H7 (cell line): ENCODE measurements around the gene TRIM32. TPM values are rescaled to one million over a fixed set of nuclear protein-coding genes. Genes with fewer than 3 reads are reported as not detected.

Source experiments
- DNase-seq: peaks from one replicate; pipeline ENCODE4 v3.0.0; 2012
- H3K27me3 ChIP-seq: 2 replicates; pipeline ENCODE4 v1.6.0; 2011; ENCODE audit warnings: mild to moderate bottlenecking, low read length; ENCODE audit not compliant: control insufficient read depth, insufficient read depth
- H3K36me3 ChIP-seq: replicated peaks from 2 replicates; pipeline ENCODE4 v1.5.1; 2011; ENCODE audit warnings: low read length; ENCODE audit not compliant: control insufficient read depth, insufficient read depth
- H3K4me3 ChIP-seq: 2 replicates; pipeline ENCODE4 v1.5.1; 2011; ENCODE audit warnings: low read depth, mild to moderate bottlenecking, control low read depth, low read length, moderate library complexity; ENCODE audit not compliant: insufficient read depth
- total RNA-seq: library from RNA; depleted of rRNA; stranded (reverse); fragments of >200 nt; shearing (Covaris generic); gene quantifications from 2 replicates; pipeline ENCODE4 v1.2.3, GENCODE V29; 2014; rRNA removed

Gene TRIM32, protein sequence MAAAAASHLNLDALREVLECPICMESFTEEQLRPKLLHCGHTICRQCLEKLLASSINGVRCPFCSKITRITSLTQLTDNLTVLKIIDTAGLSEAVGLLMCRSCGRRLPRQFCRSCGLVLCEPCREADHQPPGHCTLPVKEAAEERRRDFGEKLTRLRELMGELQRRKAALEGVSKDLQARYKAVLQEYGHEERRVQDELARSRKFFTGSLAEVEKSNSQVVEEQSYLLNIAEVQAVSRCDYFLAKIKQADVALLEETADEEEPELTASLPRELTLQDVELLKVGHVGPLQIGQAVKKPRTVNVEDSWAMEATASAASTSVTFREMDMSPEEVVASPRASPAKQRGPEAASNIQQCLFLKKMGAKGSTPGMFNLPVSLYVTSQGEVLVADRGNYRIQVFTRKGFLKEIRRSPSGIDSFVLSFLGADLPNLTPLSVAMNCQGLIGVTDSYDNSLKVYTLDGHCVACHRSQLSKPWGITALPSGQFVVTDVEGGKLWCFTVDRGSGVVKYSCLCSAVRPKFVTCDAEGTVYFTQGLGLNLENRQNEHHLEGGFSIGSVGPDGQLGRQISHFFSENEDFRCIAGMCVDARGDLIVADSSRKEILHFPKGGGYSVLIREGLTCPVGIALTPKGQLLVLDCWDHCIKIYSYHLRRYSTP
- total RNA-seq = 13.6 and 15.8 TPM in 2 replicates

DNA sequence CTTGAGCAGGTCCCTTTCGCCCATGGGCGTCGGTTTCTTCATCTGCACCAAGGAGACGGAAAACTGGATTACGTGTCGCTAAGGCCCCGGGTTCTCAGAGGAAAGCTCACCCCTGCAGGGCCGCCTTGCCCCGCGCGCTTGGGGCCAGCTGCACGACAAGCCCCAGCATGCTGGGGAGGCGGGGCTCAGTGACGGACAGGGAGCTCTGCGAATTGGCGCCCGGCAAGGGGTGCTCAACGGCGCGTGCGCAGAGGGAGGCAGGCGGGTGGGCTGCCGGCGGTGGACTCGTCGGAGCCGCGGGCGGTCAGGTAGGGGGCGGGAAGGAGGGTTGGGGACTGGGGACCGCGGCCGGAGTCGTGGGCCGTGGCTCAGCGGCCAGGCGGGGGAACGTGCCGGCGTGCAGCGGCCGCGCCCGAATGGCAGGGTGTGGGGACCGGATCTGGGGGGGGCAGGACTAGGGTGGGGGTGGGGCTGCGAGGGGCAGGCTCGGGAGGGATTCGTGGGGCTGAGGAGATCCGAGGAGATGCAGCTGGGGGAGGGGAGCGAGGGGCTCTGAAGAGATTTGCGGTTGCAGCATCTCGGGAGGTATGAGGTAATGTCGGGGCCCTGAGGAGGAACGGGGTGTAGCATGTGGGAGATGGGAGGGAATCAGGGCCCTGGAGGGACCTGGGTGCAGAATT is at the start of gene TRIM32:
Gene TRIM32, plus strand, starts transcription at position 232 of the 680 bp plus-strand sequence. CDS start 10,438 bp downstream, outside the sequence.
- peak; percentile 97 for DNase-seq
- Histone ChIP-seq H3K4me3 (peak within 1 kb of the TSS; percentile 61), H3K27me3 (peaks cover 1% of the 10 kb centered on the region; the same call in 1 of the 2 replicates), H3K36me3 (no peaks in the 10 kb centered on the region)

DNA sequence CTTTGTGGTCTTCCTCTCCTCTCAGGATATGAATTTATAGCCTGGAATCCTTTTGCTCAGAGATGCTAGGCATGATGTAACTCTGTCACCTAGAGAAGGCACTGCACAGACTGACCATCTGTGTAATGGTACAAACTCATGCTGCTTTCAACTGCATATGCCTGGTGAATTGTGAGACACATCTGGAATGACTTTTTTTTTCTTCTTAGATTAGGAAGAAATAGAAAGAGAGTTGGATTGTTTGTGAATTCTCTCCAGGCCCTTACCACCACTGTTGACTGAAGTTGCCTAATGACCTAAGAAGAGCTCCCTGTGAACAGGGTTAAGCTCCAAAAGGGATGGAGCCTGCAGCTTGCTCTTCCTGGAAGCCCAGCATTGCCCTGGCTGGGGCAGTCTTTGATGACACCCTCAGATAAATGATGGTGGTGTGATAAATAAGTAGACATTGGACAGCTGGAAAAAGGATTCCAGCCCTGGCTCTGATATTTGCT is 47.8 kb upstream of the TRIM32 start:
- H3K36me3 ChIP-seq = no peaks in the 10 kb centered on the region
- H3K4me3 ChIP-seq = no peak overlapping the region
- no peaks in the 10 kb centered on the region for H3K27me3 ChIP-seq
- no peak for DNase-seq

DNA sequence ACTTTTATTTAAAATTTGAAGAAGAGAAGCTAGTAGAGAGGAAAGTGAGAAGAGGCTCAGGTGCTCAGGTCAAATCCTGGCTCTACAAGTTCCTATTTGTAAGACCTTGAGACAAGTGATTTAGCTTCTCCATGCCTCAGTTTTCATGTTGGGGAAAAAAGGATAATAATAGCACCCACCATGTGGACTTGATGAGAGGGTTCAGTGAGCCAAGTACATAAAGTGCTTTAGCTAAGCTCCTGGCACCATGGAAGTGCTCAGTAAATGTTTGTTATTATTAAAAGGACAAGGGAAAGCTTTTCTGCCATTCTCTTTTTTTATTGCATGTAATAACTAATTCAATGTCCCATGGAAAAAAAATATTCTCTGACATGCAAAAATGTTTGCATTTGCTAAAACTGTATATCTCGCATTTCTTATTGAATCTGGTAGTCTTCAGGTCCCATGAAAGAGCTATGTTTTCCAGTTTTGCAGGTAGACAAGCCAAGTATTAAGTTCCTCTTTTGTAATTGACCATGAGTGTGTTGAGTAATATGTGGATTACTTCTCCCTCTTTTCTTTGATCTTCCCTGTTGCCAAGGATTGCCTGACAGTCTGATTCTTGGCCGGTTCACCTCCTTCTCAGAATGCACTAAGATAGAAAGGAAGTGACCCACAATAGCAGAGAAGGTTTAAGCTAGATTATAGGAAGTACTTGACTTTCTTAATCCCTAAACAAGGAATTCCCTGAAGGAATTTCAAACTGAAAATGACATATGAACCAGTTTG is 45.6 kb upstream of the TRIM32 start:
- Histone ChIP-seq H3K4me3 (no peak overlapping the region), H3K36me3 (no peaks in the 10 kb centered on the region), H3K27me3 (no peaks in the 10 kb centered on the region)
- DNase-seq = no peak

DNA sequence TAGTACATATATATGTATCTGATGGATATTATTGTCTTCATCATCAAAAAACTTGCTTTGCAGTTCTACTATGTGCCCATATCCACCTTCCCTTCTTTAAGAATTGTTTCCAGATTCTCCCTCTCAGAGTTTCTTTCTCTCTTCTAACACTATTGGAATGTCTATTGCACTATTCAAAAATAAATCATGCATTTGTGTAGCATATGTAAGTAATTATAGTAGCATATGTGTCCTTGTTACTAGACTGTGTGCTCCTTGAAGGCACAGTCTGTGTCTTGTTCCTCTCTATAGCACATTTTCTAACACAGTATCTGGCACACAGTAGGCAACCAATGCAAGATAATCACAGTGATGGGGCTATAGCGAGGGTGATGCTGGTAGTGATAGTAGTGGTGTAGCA is 43.4 kb upstream of the TRIM32 start:
- no peaks in the 10 kb centered on the region for H3K27me3 ChIP-seq
- H3K4me3 ChIP-seq = no peak overlapping the region
- no peaks in the 10 kb centered on the region for H3K36me3 ChIP-seq
- DNase-seq = no peak

DNA sequence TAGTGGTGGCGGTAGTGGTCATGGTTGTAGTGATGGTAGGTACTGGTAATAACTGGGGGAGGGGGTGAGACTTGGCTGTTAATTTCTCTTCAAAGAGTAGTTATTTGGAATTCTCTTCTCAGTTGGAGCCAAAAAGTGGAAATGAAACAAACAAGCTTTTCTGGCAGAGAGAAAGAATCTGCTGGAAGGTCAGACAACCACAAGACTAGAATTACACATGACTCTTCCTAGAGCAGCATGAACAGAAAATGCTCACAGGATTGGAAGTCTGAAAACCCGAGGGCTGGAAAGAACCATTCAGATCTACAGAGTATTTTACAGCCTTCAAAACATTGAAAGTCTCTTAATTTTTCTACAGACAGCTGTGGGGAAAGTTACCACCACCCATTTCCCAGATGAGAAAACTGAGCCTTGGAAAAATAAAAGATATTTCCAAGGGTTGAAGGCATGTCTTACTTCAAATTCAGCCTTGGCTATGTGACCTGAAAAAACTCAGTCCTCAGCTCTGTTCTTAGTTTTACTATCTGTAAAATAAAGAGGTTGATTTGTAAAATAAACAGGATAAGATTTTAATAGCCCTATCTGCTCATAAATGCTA is 42.9 kb upstream of the TRIM32 start:
- H3K27me3 ChIP-seq = no peaks in the 10 kb centered on the region
- DNase-seq = no peak
- no peak overlapping the region for H3K4me3 ChIP-seq
- H3K36me3 ChIP-seq = no peaks in the 10 kb centered on the region

DNA sequence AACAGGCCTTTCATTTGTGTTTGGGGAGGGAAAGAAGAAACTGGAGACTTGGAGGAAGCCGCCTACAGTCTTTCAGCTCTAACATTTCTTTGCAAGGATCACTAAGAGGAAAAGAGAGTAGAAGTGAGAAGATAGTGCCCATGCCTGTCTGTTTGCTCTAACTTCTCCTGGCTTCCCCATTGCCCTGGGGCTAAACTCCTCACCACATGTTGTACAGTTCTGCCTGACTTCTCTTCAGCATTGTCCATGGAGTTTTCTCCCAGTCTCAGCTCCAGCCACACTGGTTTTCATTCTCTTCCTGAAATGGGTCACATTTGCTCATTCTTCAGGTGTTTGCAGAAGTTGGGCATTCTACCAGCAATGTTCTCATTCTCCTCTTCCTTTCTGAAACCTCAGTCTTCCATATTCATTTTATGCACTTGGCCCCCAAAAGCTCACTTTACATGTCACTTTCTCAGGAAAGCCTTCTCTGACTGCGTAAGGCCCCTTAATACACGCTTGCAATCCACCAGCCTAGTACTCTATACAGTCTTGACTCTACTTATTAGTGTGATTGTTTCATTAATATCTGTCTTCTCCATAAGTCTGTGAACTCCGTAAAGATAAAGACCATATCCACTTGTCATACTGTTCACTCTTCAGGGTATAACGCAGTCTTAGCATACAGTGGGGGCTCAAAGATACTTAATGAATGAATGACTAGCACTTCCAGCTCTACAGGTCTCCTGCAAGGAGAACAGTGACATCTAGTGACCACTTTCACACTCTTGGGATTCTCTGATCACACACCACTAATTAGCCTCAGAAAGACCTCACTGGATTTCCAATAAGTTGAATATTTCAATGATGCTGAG is 40.2 kb upstream of the TRIM32 start:
- DNase-seq = peak; percentile 17
- no peak overlapping the region for H3K4me3 ChIP-seq
- H3K36me3 ChIP-seq = no peaks in the 10 kb centered on the region
- no peaks in the 10 kb centered on the region for H3K27me3 ChIP-seq

DNA sequence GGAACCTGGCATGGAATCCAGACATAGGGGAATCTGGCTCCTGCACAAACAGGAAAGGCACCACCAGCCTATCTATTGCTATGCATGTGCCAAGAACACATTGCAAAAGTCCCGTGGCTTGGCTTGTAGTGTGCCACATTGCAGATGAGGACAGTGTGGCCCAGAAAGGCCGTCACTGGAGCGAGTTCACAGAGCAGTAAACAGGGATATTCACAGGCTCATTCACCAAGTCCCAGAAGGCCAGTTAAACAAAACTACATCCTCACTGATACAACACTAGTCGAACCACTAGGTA is 39.6 kb upstream of the TRIM32 start:
- DNase-seq = no peak
- no peak overlapping the region for H3K4me3 ChIP-seq
- no peaks in the 10 kb centered on the region for H3K27me3 ChIP-seq
- H3K36me3 ChIP-seq = no peaks in the 10 kb centered on the region

DNA sequence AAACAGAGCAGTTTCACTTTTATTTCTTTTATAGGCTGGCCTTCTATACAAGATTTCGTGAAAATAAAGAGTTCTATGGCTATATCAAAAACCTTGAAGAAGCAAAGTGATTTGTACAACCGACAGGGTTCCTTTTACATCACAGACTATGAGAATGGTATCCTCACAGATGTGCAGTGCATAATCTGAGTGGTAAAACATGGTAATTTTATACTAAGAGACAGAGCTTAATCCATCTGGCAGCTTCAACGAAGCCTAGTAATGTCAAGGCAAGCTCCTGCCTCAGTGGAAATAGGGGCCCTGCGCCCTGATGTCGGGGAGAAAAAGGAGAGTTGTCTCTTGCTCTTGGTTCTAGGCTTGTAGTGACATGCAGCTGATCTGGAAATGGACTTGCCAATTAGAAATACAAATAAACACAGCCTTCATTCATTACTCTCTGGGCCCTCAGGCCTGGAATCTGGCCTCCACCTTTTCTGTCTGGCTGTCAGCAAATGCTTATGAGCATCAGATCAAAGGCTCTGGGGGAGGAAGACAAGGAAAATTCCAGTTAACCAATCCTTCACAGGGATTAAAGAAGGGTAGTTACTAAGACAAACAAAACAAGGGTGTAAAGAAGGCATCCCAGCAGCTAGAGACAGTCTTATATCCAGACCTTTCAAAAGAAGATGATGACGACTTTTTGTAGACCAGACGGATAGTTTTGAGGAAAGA is 33.6 kb upstream of the TRIM32 start:
- Histone ChIP-seq H3K4me3 (no peak overlapping the region), H3K27me3 (no peaks in the 10 kb centered on the region), H3K36me3 (no peaks in the 10 kb centered on the region)
- no peak for DNase-seq

DNA sequence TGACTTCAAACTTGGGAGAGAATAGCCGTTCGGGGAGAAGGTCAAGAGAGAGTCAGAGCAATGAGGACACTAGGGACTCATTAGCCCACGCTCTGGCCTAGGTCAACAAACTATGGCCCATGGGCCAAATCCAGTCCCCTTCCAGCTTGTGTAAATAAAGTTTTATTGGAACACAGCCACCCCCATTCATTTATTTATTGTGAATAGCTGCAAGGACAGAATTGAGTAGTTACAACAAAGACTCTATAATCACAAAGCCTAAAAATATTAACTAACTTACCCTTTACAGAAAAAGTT is 33.1 kb upstream of the TRIM32 start:
- Histone ChIP-seq H3K4me3 (no peak overlapping the region), H3K36me3 (no peaks in the 10 kb centered on the region), H3K27me3 (no peaks in the 10 kb centered on the region)
- DNase-seq = no peak

DNA sequence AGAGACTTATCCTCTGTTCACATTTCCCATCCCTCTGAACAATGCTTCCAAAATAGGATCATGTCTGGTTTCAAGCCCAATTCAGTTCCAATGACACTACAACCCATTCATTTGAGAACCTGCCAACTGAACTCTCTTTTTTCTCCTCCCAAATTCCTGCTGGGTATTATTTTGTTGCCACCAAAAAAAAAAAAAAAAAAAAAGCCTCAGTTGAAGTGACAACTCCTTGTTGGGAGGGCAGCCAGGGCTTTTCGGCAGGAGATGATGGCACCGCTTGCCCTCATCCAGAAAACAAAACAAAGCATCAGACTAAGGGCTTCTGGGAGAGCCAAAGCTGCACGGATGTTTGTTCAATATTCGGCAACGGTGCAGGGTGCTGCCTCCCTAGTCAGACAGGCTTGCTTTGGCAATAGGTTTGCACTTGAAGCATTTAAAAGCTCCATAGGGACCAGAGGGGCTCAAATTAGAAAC is 30.6 kb upstream of the TRIM32 start:
- no peak for DNase-seq
- Histone ChIP-seq H3K4me3 (no peak overlapping the region), H3K27me3 (no peaks in the 10 kb centered on the region), H3K36me3 (no peaks in the 10 kb centered on the region)

DNA sequence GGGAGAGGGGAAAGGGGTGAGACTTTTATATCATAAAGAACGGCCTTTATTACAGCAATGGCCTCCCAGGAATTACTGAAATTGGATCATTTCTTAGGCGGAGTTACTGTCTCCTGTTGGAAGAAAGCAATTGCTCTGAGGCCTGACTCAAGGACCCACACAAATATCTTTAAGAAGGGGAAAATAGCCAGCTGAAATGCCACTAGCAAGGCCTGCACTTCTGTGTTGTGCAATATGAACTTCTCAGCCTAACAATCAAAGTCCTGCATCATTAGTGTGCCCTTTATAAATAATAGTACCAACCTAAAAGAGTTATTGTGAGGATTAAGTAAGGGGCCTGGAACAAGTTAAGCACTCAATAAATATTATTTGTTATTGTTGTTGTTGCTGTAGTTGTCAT is 30.1 kb upstream of the TRIM32 start:
- Histone ChIP-seq H3K36me3 (no peaks in the 10 kb centered on the region), H3K27me3 (no peaks in the 10 kb centered on the region), H3K4me3 (no peak overlapping the region)
- DNase-seq = no peak

DNA sequence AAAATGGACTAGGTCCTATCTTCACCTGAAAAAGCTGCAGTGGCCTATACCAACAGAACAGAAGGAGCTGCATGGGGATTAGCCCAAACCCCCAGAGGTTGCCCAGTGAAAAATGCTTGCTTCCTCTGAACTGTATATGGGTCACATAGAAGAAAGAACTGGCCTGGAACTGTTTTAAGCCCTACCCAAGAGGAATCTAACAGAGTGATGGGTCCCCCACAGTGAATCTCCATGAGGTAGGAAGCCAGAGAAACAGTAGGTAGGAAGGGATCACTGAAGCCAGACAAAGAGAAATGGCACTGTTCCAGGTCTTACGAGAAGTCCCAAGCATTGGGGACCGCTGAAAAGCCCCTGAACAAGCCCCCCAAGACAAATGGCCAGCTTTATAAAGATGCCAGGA is 28.8 kb upstream of the TRIM32 start:
- Histone ChIP-seq H3K4me3 (no peak overlapping the region), H3K36me3 (no peaks in the 10 kb centered on the region), H3K27me3 (no peaks in the 10 kb centered on the region)
- peak; percentile 12 for DNase-seq
